Measurements from ENCODE around the gene PARD3. TPM values are rescaled to one million over a fixed set of nuclear protein-coding genes. Genes with fewer than 3 reads are reported as not detected.

The PARD3 gene
- total and polyA plus RNA-seq, 3 donors from 2014 or later, result 31.8 to 59.5 (median 49.5) TPM

DNA sequence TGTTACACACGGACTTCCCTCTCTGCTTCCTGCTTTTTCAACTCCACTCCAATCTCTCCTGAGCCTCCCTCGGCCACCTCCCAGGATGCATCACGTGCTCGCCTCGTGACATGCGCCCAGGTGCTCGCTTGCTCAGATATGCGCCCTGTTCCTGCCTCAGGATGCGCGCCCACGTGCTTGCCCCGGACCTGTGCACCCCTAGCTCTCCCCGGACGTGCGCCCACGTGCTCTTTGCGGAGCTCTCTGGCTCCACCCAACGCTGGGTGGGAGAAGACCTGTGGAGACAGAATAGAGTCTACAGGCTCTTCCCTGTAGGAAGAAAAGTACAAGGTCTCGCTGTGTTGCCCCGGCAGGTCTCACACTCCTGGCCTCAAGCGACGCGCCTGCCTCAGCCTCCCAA, 23.1 kb downstream of the PARD3 start:
- Histone ChIP-seq H3K4me1 (peaks cover 7% of the 10 kb centered on the region), H3K9me3 (no peaks in the 10 kb centered on the region), H3K4me3 (no peak overlapping the region), H3K27me3 (no peaks in the 10 kb centered on the region), H3K36me3 (ENCODE audit: low read depth, missing control alignments) (no peaks in the 10 kb centered on the region), H3K27ac (no peak overlapping the region)
- DNase-seq, result no peak
- intact Hi-C loops (cut with DNase I; ENCODE audit: low total_unique reads), result no loop called here
- WGBS, 2 donors, result 92 to 93% methylated on average over 23 of the region's 23 CpGs
- TF ChIP-seq POLR2A (IDR thresholded peaks at IDR 0.05), result no peak

DNA sequence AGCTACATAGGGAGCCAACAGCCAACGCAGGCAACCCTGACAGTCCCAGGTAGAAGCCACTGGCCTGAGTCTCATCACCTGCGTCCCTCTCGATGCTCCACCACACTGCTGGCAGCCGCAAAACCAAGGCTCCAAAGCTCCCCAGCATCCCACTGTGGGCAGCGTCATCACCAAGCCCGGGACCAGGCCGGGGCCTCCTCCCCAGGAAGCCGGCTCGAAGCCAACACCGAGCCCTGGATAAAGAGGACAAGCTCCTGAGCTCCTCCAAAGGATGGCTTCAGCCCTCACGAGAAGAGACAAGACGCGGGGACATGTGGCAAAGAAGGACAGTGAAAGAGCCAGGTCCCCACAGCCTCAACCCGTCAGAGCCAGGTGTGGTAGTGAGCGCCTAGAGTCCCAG, 23.9 kb downstream of the PARD3 start:
- Histone ChIP-seq H3K9me3 (no peaks in the 10 kb centered on the region), H3K36me3 (ENCODE audit: low read depth, missing control alignments) (no peaks in the 10 kb centered on the region), H3K4me1 (peaks cover 7% of the 10 kb centered on the region), H3K4me3 (no peak overlapping the region), H3K27me3 (no peaks in the 10 kb centered on the region), H3K27ac (no peak overlapping the region)
- WGBS, 2 donors, result 89 to 92% methylated on average over 10 to 15 of the region's 15 CpGs
- no peak for TF ChIP-seq CTCF (IDR thresholded peaks at IDR 0.05)
- DNase-seq, result no peak
- intact Hi-C loops (cut with DNase I; ENCODE audit: low total_unique reads), result no loop called here

- no peak for DNase-seq
- Histone ChIP-seq H3K4me1 (peaks cover 7% of the 10 kb centered on the region), H3K27me3 (no peaks in the 10 kb centered on the region), H3K27ac (no peak overlapping the region), H3K9me3 (no peaks in the 10 kb centered on the region), H3K4me3 (no peak overlapping the region), H3K36me3 (ENCODE audit: low read depth, missing control alignments) (no peaks in the 10 kb centered on the region)
- intact Hi-C loops (cut with DNase I; ENCODE audit: low total_unique reads), result no loop called here
- TF ChIP-seq POLR2A (IDR thresholded peaks at IDR 0.05) (no peak), CTCF (IDR thresholded peaks at IDR 0.05) (no peak)
- 45 to 46% methylated on average over 4 of the region's 4 CpGs for WGBS, 2 donors
These were observed 25.1 kb downstream of the PARD3 start for GRCh38 chr10:34789966-34790506.

- 61 to 77% methylated on average over 1 of the region's 1 CpG for WGBS, 2 donors
- no peak for TF ChIP-seq CTCF (IDR thresholded peaks at IDR 0.05)
- no peak for TF ChIP-seq POLR2A (IDR thresholded peaks at IDR 0.05)
- no peak overlapping the region for H3K27ac ChIP-seq
- H3K4me3 ChIP-seq, result no peak overlapping the region
- intact Hi-C loops (cut with DNase I; ENCODE audit: low total_unique reads), result no loop called here
- H3K9me3 ChIP-seq, result no peaks in the 10 kb centered on the region
- H3K4me1 ChIP-seq, result peaks cover 10% of the 10 kb centered on the region
- H3K27me3 ChIP-seq, result no peaks in the 10 kb centered on the region
- no peaks in the 10 kb centered on the region for H3K36me3 ChIP-seq (ENCODE audit: low read depth, missing control alignments)
- DNase-seq, result no peak
These were observed 28.6 kb downstream of the PARD3 start for GRCh38 chr10:34786464-34786863.

GRCh38 chr10:34781711-34782110, 33.4 kb downstream of the PARD3 start:
- no peak for DNase-seq
- no peaks in the 10 kb centered on the region for H3K36me3 ChIP-seq (ENCODE audit: low read depth, missing control alignments)
- 32 to 35% methylated on average over 3 of the region's 3 CpGs for WGBS, 2 donors
- H3K27me3 ChIP-seq, result no peaks in the 10 kb centered on the region
- TF ChIP-seq POLR2A (IDR thresholded peaks at IDR 0.05) (no peak), CTCF (IDR thresholded peaks at IDR 0.05) (no peak)
- intact Hi-C loops (cut with DNase I; ENCODE audit: low total_unique reads), result no loop called here
- no peak overlapping the region for H3K4me3 ChIP-seq
- peaks cover 26% of the 10 kb centered on the region for H3K4me1 ChIP-seq
- H3K27ac ChIP-seq, result no peak overlapping the region
- no peaks in the 10 kb centered on the region for H3K9me3 ChIP-seq
